ENCODE results near the gene REELD1. TPM values are rescaled to one million over a fixed set of nuclear protein-coding genes. Genes with fewer than 3 reads are reported as not detected.

The REELD1 gene
- total RNA-seq, 1 donor from 2014 or later = not detected

GRCh38 chr4:146255874-146256273 is 41.5 kb downstream of the REELD1 start:
- DNase-seq (ENCODE audit: missing footprints) (no peak), ATAC-seq (no peak)
- intact Hi-C loops (cut with DNase I) = no loop called here

DNA sequence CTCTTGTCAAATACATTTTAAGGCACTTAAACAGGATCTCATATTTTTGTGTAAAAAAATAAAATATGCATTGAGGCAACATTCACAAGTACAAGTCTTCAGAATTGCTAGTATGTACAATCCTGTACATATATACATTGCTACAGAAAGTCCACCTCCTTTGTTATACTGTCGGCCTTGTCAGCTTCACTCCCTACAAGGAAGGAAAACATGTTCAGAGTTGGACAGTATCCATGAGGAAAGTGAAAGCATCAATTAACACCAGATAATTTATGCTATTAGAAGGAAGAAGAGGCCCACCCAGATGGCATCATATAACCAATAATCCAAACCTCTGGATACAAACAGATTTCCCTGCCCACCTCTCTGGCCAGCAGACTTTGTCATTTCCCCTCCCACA is 42.0 kb downstream of the REELD1 start:
- intact Hi-C loops (cut with DNase I) = no loop called here
- ATAC-seq = no peak
- no peak for DNase-seq (ENCODE audit: missing footprints)

DNA sequence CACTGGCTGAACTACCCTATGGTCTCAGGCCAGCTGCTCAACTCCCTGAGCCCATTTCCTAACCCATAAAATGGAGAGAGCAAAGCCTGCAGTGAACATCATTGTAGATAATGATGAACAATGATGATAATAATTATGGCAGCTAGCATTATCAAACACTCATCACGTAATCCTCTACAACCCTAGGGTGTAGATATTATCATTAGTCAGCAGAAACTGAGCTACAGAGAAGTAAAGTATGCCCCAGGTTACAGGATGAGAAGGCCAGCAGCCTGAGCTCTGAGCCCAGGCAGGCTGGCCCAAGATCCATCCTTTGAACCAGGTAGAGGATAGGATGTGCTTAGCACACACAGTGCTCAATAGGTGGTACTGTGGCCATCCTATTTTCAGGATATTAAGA is 43.2 kb downstream of the REELD1 start:
- ATAC-seq = no peak
- DNase-seq (ENCODE audit: missing footprints) = no peak
- intact Hi-C loops (cut with DNase I) = no loop called here

DNA sequence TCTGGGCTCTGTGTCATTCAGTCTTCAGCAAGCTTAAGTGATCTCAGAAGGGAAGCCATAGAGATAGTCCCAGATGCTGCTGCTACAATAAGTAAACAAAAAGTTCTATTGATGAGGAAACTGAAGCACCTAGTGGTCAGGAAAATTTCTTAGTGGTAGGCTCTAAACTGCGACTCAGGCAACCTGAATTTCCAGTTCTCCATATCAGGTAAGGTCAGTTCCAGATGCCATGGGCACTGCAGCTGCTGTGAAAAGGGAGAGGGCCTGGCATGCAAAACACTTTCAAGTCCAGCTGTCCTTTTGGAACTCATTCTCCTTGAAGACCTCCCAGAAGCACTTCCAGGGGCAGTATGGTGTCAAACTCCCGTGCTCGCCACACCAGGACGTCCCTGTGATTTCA is 46.2 kb downstream of the REELD1 start:
- DNase-seq (ENCODE audit: missing footprints) (no peak), ATAC-seq (no peak)
- intact Hi-C loops (cut with DNase I) = no loop called here

DNA sequence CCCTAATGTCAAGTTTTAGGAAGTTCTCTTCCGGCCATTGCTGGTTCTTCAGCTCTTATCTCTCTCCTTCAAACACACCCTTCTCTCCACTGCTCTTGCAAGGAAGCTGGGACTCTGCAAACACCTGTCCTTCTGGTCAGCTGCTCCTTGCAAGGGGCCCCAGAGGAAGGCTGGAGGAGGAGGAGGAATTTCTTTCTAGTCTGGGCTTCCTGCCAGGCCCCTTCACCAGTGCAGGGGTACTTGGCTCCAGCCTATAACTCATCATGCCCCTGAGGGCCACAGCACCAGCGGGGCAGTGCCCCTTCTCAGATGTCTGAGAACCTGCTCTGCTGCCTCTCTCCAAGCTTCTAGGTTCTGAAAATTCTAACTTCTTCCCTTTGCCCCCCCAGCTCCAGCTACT is 46.7 kb downstream of the REELD1 start:
- ATAC-seq (no peak), DNase-seq (ENCODE audit: missing footprints) (no peak)
- intact Hi-C loops (cut with DNase I) = no loop called here

DNA sequence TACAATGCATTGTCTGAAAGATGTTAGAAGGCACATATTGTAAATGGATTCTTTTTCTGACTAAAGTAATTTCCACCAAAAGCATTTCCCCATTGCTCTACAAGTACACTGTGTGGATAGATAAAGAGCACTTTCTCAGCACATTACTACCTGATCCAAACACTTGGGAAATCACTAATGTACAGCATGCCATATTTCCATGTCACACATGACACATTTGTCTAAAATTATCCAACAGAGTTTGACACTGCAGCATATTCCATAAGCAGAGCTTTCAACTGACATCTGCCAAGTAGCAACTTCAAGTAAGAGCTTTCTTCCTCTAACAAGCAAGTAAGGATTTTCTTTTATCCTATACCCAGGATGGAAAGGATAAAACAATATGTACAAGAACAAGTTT is 49.5 kb downstream of the REELD1 start:
- intact Hi-C loops (cut with DNase I) = no loop called here
- ATAC-seq (no peak), DNase-seq (ENCODE audit: missing footprints) (no peak)

DNA sequence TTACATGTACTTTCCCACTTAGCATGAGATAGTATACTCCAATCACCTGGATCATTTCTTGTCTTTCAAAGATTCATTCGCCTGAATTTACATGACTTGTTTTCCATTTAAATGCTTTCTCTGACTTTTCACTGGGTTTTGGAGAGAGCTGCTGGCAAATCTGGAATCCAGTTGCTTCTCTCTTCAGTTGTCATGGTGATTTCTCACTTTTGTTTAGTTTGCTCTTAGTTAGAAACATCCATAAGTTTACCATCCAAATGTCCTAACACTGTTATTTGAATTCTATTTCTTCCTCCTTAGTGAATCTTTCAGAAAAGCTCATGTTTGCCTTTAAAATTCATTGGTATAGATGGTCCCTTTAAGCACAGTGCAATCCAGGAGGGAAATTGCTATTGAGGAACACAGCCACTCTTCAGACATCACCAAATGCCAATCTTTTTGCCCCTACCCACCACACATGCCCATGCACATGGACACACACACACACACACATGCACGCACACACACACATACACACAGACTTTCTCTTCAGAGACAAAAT is 51.7 kb downstream of the REELD1 start:
- DNase-seq (ENCODE audit: missing footprints) = no peak
- intact Hi-C loops (cut with DNase I) = no loop called here

GRCh38 chr4:146267826-146268225 is 53.5 kb downstream of the REELD1 start:
- ATAC-seq (no peak), DNase-seq (ENCODE audit: missing footprints) (no peak)
- intact Hi-C loops (cut with DNase I) = no loop called here

More for the DNA sequence above, 51.7 kb downstream of the REELD1 start:
- ATAC-seq = no peak

GRCh38 chr4:146269228-146269653 is 54.9 kb downstream of the REELD1 start:
- no peak for ATAC-seq
- no peak for DNase-seq (ENCODE audit: missing footprints)
- intact Hi-C loops (cut with DNase I) = no loop called here

DNA sequence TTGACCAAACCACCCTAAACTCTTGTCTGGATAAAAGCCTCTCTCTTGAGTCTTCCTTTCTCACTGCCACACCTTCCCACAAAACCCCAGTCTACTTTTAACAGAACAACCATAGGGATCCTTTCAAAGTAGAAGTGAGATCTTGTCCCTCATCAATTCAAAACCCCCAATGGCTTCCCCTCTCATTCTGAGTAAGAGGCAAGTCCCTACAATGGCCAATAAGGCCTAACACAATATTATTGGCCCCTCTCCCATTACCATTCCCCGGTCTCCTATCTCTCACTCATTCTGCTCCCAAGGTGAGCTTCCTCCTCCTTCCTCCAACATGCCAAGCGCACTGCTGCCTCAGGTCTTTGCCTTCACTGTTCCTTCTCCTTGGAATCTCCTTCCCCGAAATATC is 57.1 kb downstream of the REELD1 start:
- ATAC-seq (no peak), DNase-seq (ENCODE audit: missing footprints) (no peak)

GRCh38 chr4:146273204-146273901 is 59.0 kb downstream of the REELD1 start:
- ATAC-seq = no peak
- intact Hi-C loops (cut with DNase I) = no loop called here
- DNase-seq (ENCODE audit: missing footprints) = no peak

More for the DNA sequence above, 57.1 kb downstream of the REELD1 start:
- intact Hi-C loops (cut with DNase I) = no loop called here

DNA sequence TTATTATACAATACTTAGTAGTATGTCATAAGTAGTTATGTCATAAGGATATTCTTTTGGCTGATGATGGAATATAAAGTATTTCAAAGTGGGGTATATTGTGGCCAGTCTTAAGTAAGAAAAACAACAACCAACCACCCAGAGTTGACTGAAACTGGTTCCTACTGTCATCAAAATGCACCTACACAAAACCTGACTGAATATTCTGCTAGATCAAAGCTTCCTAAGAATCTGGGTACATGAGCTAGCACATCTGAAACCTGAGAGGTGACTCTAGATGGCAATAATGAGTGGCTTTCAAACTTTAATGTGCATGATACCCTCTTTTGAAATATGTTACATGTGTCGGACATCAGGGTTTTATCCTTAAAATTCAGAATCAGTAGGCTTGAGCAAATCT is 60.4 kb downstream of the REELD1 start:
- intact Hi-C loops (cut with DNase I) = no loop called here
- ATAC-seq (no peak), DNase-seq (ENCODE audit: missing footprints) (no peak)

DNA sequence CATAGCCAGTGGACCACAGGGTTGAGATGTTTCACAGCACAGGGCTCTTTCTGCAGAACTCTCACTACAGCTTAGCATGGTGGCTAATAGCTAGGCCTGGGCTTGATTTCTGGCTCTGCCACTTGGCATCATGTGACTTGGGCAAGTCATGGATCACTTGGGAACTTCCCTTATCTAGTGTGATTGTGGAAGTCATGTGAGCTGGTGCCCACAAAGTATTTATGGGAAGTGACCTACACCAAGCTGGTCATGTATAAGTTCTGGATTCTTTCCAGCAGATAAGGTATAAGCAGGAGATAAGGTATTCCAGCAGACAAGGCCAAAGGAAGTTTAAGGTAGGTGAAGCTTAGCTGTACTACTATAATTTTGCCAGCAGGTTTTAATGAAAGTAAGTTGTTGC is 61.0 kb downstream of the REELD1 start:
- intact Hi-C loops (cut with DNase I) = no loop called here
- ATAC-seq (no peak), DNase-seq (ENCODE audit: missing footprints) (no peak)

GRCh38 chr4:146278986-146279385 is 64.6 kb downstream of the REELD1 start:
- DNase-seq (ENCODE audit: missing footprints) (no peak), ATAC-seq (no peak)
- intact Hi-C loops (cut with DNase I) = no loop called here

Other genes starting within 250 kb of the REELD1 start
- 14.8 TPM for gene LSM6, start 38.8 kb upstream of the REELD1 start, total RNA-seq

All from Right ventricle myocardium inferior (tissue), 1 donor.